Loucy (cell line): ENCODE measurements around the gene PGA3.
"Not testable (repeated sequence)": the region's sequence is repeated elsewhere in the genome, so short reads cannot be mapped to it uniquely, and the experiment has no call there.

Experiments used
- CTCF ChIP-seq: fragments of 200-600 bp; sonication (generic); conservative IDR thresholded peaks from 2 replicates; pipeline ENCODE4 v1.5.1; 2014; ENCODE audit warnings: mild to moderate bottlenecking, antibody characterized with exemption, low read length
- EZH2phosphoT487 ChIP-seq: fragments of 200-600 bp; IDR thresholded peaks from 2 replicates; pipeline ENCODE4 v1.6.1; 2018; ENCODE audit warnings: antibody characterized with exemption, mild to moderate bottlenecking, moderate library complexity, borderline replicate concordance

- TF ChIP-seq CTCF, EZH2phosphoT487: not testable (repeated sequence)
These were observed 18.7 kb downstream of the PGA3 start, which contains the start of gene PGA4 for GRCh38 chr11:61222047-61222446.
